Inflammatory macrophage treated with lipopolysaccharide for 1 hour (primary cell): ENCODE data around the gene EDN3.

Source experiments
- DNase-seq, 2 donors: peaks; one replicate each; pipeline ENCODE4 v3.0.0-alpha.2; 2020 to 2022

The EDN3 gene

DNA sequence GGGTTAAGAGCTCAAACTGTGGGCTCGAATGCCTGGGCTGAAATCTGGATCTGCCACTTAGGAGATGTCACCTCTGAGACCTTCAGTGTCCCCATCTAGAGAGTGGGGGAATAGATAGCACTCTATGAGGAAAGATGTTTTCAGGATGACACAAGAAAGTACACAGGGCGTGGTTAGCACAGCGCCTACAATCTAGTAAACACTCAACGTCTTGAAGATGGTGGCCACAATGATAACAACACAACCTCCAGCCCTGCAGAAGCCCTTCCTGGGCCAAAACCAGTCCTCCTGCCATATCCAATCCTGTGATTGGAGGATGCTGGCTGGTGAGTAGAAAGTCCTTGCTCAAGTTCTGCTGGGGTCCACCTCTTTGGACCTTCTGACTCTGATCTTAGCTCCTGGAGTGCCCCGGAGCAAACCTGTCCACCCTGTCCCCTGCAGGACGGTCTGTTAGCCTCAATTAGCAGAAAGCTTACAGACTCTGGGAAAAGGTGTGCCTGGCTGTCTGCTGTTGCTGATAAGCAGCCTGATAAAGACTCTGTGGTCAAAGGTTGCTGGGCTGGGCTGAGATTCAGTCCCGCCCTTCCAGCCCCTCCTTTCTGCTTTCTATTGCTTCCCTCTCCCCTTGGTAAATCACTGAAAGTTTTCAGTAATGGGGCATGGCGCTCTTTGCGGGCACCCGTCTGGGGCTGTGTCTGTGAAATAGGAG lies 8.2 kb downstream of the EDN3 start:
- no peak for DNase-seq

- DNase-seq: no peak
Measured at GRCh38 chr20:59309218-59309617, 8.8 kb downstream of the EDN3 start.

GRCh38 chr20:59314997-59315396 lies 14.6 kb downstream of the EDN3 start:
- no peak for DNase-seq

DNA sequence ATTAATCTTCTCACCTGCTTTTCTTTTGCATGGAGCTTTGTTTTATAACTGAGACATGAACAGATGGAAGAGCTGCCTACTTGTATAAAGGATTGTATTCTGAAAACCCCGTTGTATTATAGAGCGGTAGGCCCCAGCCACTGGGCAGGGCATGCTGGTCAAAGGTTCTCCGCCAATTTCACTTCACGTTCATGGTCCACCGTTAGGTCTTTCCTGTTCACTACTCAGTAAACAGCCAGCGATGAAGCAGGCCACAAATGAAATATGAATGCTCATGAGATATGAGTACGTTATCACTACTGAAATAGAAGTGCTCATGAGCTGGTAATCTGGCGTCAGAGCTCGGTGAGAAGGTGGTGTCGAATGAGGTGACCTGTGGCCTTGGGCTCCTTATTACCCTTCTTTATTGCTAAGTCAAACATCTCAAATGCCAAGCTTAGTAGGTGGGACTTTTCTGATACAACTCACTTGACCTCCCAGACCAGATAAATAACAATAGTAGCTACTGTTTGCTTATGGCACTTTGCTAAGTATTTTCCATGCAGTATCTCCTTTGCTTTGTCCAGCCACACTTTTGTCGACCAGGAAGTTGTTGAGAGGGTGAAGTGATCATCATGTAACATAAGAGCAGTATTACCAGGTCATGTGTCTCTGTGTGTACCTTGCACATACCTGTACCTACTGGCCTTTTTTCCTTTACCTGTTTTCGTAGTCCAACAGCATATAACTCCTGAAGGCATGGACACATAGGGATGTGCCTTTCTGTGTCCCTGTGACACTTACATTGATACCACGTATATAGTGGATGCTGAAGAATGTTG lies 16.7 kb downstream of the EDN3 start:
- no peak for DNase-seq

GRCh38 chr20:59318201-59318790 lies 17.9 kb downstream of the EDN3 start:
- no peak for DNase-seq

- DNase-seq: no peak
Measured at GRCh38 chr20:59318803-59319202, 18.4 kb downstream of the EDN3 start.

GRCh38 chr20:59320426-59320825 lies 20.0 kb downstream of the EDN3 start:
- DNase-seq: no peak

DNA sequence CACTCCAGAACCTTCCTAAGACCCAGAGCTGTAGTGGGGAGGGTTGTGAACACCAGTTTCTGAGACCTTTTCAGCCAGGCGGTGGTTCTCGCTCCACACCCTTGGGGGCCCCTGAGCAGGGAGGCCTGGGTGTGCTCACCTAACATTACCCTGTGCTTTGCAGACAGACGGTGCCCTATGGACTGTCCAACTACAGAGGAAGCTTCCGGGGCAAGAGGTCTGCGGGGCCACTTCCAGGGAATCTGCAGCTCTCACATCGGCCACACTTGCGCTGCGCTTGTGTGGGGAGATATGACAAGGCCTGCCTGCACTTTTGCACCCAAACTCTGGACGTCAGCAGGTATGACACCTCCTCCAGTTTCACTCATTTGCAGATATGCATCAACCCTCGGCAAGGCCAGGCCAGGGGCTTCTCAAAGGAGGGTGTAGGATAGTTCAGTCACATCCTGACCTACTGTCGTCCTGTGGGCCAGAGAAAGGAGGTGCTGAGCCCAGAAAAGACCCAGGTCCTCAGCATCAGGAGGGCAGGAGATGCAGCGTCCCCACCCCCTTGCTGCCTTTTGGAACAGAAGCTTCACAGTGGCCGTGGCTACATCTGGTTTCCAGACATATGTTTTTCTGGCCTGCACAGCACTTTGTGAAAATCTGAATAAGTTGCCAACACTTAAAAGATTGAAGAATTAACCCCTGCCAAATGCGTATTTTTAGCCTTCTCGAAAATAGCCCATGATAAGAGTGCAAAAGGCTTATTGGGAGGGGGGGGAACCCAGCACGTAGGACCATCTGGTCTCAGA lies 20.6 kb downstream of the EDN3 start:
- DNase-seq: no peak

DNA sequence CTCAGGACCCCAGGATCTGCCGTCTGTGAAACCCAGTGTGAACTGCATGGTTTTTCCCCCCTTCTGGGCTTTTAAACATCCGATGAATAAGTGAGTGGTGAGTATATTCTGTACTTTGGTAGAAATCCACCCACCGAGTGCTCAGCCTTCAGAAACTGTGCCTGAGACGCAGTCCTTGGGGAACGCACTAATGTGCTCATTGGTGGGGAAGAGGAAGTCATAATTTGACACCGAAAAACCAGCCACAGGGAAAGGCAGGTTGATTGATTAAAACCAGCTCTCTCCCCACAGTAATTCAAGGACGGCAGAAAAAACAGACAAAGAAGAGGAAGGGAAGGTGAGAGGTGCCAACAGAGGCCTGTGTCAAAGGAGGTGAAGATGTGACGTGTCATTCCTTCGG lies 21.7 kb downstream of the EDN3 start:
- no peak for DNase-seq

DNA sequence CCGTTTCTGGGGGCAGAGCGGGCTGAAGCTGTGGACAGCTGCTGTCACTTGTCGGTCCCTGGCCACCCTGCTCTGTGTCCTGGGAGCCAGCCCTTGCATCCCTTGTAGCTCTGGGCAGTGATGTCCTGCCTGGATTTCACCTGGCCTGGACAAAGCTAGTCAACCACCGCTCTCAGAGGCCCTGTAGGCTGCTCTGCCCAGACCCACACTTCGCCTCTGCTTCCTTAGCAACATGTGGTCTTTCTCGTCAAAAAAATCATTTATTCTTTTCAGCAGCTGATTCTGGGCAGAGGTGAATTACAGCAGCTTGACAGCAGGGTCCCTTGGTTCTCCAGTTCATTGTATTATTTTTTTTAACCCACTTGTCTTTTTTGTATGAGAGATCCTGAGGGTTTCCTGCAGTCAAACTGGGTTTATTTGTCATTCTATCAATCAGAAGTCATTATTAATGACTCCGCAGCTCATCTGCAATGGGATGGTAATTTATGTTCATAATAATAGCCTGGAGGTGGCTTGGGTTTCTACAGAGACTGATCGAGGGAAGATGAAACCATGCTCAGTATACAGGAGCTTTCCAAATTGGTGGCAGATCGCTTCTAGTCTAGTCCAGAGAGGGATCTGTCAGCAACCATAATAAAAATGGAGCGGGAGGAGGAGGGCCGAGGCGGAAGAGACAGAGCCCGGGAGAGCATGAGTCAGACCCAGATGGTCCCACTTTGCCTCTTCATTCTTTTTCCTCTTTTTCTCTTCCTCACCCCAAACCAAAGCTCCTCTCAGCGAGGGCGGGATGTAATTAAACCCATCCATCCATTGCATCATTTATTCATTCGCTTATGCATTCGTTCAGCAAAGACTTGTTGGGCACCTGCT lies 22.4 kb downstream of the EDN3 start:
- DNase-seq: no peak

DNA sequence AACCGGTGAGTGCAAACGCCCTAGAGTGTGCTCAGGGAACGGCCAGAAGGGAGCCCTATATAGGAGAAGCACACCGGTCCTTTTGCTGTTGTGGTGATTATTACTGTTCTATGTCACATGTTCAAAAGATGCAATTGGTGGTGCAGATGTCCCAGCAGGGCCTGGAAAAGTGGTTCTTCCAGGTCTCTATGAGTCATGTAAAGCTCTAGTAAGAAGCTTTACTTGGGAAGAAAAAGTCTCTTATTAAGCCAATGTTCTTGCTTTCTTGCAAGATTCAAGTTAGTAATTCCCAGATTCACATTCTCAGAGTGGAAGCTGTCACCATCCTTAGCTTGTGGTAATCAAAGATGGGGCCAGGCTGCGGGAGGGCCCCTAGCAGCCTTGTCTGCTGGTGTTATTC lies 23.3 kb downstream of the EDN3 start:
- DNase-seq: no peak

- DNase-seq: no peak
Measured at GRCh38 chr20:59324521-59325141, 24.2 kb downstream of the EDN3 start.

DNA sequence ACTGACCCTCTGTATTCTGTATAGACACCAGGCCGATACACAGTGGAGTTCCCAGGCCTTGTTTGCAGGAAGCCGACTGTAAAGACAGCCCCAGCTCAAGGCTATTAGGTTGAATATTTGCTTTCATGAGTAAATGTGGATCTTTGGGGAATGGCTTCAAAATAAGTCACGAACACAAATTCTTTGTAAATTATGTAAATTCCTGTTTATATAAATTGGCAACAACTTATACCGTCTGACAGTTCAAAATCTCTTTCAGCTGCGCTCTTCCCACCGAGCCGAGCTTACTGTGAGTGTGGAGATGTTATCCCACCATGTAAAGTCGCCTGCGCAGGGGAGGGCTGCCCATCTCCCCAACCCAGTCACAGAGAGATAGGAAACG lies 24.7 kb downstream of the EDN3 start:
- no peak for DNase-seq

- no peak for DNase-seq
Measured at GRCh38 chr20:59326188-59326587, 25.8 kb downstream of the EDN3 start.

- DNase-seq: no peak
Measured at GRCh38 chr20:59328071-59328470, 27.7 kb downstream of the EDN3 start.

GRCh38 chr20:59331721-59332329 lies 31.4 kb downstream of the EDN3 start:
- DNase-seq: no peak

DNA sequence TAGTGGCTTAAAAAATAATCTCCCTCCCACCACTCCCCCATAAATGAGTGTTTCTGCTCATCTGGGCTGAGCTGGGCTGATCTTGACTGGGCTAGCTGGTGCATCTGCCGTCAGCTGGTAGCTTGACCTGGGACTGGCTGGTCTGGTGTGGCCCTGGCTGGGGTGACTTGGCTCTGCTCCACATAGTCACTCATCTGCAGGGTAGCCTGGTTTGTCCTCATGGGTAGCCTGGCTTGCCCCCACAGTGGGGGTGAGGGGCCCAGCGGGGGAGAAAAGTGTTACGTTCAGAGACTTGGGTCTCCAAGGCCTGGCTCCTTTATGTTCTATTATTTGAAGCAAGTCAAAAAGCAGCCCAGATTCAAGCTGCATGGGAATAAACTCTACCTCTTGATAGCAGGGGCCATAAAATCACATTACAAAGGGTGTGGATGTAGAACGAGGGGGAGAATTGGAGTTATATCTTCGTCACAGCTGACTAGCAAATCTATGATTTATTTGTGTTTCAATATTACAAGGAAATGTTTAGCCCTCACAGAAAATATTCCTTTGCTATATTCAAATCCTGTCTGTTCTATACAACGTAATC lies 32.9 kb downstream of the EDN3 start:
- no peak for DNase-seq

DNA sequence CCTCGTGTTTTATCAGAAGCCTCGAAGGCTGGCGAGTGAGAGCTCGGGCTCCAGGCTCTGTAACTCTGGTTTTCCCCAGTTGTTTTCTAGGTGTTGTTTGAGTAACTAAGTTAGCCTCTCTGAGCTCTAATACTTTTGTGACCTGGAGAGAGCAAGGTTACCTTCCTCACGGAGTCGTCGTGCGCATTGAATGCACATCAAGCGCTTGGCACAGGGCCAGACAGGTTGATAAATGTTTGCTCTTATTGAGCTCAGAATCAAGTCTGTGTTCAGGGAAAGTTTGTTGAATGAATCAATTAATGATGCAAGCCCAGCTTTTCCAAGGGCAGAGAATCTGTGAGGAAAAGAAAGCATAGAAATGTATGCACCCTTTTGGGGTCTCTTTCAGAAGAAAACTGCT lies 33.5 kb downstream of the EDN3 start:
- no peak for DNase-seq

DNA sequence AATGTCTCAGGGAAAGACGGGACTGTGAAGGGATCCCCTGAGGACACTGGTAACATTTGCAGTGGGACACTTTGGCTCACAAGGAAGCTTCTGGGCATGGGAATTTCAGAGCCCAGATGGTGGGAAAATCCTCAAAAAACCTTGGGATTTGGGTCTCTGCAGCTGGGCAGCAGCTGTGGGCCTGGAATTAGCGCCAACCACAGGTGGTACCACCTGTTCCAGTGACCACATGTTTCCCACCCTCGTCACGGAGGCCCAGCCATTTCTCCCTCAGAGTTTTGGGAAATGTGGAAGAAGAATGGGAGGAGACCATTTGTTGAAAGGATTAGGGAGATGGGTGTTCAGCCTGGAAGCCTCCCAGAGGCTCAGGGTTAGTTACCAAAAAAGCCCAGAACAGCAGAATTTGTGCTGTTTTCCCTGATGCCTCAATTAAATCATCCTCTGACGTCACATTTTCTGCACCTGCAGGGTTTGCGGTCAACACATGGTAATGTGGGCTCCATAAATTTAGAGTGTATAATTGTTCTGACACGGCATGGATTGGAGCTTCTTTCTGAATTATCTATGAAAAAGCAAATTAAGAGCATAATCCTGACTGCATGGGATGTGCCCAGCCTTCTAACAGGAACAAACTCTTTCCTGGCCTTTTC lies 34.4 kb downstream of the EDN3 start:
- no peak for DNase-seq

DNA sequence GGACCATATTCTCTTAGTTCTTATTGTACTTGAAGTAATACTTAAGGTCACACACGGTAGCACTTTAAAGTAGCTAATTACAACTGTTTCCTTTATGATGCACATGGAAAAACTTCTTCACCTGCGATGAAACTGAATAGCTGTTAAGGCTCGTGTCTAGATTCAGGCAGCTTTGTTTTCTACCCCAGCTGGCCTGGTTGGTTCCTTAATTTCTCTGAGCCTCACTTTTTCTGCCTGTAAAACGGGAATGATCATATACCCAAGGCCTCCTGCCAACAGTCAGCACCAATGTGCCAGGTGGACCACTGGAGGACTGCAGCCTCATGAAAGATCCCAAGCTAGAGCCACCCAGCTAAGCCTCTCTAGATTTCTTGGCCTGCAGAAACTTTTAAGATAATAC lies 35.0 kb downstream of the EDN3 start:
- DNase-seq: no peak
